HG02610 (cell line): ENCODE data around the gene CFAP410.

ENCODE experiments used
- ATAC-seq: cut with Tn5 transposase; IDR thresholded peaks from one replicate; pipeline ENCODE4 v1.9.1; 2021; ENCODE audit warnings: mild to moderate bottlenecking, moderate library complexity; ENCODE audit not compliant: unreplicated experiment

Gene CFAP410

DNA sequence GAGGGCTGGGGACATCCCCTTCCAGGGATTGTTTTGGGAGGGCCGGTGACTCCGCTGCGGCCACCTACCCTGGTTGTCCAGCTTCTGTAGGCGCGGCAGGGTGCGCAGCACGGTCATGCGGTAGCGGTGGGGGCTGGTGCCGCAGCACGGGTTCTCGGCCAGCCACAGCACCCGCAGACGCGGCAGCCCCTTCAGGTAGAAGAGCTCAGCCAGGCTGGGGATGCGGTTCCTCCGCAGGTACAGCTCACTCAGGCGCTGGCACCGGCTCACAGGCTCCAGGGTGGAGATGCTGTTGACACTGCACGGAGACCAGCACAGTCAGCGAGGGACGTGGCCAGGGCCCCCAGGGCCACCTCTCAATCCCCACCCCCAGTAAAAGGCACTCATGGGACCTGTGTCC, 6.2 kb downstream of the CFAP410 start:
- no peak for ATAC-seq

DNA sequence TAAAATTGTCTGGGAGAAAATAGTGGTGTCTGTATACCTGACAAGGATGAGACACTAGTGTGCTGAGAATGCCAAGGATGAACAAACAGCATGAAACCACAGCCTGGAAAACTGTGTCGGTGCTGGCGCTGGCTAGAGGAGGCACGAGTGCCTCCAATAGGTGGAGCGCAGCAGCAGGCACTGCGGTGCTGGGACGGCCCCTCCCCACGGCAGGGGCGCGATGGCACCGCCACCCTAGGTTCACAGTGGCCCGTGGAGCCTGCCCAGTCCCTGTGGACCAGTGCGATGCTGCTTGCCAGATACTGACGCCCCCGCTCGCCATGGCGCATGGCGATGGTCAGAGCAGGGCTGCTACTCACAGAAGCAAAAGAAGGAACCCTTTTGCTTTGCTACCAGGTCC, 6.8 kb downstream of the CFAP410 start:
- no peak for ATAC-seq

DNA sequence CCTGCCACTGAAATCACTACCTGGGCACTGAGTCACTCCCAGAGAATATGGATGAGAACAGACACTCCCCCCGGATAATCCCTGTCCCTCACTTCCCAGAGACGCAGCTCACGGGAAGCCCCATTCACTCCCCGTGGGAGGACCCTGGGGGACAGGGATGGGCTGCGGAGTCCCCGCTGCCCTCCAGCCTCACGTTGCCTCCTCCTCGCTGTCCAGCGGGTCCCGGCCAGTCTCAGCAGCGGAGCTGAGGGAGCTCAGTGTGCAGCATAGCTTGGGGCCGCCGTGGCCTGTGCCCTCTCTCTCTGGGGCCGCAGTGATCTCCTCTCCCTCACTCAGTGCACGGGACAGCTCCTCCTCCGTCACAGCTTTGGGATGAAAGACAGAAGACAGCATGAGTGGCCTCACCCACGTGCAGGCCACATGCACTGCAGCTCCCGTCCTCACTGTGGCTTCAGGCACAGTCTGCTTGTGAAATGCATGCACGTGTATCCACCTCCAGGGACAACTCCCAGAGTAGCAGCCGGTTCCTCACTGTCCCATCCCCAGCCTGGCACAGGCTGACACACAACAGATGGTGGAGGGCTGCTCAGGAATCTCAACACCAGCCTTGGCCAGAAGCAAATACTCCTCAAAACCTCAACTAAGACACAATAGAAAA, 7.4 kb downstream of the CFAP410 start:
- ATAC-seq: no peak

DNA sequence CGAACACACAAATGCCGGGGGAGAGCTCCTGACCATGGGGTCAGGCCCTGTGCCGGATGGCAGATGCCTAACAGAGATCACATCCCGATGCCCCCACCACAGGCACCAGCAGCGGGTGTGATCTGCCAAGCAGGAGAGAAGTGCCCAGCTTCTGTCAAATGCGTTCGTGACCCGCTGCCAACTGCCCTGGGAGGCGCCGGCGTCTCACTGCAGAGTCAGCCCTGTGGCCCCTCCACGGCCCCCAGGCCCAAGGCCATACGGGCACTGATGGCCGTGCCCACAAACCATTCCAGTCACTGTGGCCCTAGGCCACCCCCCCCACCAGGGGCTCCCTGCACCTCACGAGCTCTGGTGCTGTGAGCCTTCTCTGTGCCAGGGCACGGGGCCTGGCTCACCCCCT, 8.0 kb downstream of the CFAP410 start:
- ATAC-seq: no peak

DNA sequence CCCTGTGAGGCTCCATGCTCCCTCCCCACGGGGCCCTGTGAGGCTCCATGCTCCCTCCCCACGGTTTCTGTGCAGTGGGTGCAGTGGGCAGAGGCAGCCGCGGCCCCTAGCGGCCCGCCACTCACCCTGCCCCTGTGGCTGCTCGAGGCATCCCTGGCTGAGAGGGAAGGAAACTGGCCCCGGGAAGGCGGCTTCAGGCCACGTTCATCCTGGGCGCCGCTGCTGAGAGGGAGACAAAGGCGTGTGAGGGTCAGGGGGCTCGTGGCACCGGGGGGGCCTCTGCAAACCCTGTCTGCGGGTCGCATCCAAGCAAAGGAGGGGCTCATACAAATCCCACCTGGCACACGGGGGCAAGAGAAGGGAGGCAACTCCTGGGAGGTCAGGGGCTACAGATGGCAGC, 8.5 kb downstream of the CFAP410 start:
- no peak for ATAC-seq

DNA sequence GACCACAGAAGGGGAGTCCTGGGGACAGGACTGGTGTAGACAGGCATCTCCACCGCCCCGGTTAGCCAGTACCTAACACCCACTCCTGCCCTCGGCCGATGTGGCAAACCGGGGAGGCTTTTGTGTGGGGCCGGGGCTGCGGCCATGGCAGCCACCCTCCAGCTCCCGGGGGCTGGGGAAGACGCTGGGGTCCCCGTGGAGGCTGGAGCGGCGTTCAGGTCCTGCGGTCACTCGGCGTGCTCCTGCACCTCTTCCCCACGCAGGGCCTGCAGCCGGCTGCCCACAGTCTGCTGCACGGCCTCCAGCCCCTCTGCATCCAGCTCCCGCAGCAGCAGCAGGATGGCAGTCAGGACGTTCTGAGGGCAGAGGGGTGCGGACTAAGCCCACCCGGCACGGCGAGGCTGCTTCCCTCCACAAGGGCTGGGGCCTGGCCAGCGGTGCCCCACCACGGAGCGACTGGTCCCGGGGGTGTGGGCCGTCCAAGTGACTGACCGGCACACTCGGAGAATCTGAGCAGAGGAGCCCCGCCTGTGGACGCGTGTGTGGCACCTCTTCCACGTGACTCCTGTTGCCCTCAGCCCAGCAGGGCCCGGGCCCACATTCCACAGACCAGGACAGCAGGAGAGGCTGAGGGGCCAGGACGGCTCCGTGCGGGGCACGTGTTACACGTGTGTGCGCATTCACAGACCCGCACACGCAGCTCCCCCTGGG, 9.1 kb downstream of the CFAP410 start:
- ATAC-seq: no peak

DNA sequence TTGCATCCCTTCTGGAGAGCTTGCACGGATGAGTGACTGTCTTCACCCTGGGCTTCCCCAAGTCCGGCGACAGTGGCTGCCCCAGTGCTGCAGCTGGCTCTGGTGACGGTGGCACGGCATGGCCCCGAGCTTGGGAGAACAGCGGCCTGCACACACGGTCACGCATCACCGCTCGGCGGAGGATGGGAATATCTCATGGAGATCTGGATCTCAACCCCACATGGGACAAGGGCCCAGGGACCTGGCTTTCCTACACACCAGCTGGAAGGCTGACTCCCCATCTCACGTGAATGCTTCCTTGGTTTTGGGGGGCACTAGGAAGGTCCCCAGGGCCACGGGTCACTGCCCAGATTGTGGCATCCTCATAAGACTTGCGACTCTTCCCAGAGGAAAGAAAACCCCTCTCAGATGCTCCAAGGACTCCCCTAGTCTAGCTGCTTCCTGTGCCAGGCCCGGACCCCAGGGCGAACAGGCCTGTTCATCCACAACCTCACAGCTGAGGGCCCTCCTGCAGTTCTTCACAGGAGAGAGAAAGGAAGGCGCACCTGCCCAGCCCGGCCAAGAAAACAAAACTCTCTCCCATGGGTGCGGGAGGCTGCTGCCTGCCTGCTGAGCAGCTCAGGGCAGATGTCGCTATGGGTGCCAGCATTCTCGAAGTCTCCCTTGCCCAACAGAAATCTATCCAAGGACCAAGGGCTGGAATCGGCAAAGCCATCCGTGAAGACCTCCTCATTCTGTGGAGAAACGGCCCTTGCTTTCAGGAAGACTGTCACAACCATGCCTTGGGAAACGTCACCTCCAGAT, 9.9 kb downstream of the CFAP410 start:
- ATAC-seq: no peak

DNA sequence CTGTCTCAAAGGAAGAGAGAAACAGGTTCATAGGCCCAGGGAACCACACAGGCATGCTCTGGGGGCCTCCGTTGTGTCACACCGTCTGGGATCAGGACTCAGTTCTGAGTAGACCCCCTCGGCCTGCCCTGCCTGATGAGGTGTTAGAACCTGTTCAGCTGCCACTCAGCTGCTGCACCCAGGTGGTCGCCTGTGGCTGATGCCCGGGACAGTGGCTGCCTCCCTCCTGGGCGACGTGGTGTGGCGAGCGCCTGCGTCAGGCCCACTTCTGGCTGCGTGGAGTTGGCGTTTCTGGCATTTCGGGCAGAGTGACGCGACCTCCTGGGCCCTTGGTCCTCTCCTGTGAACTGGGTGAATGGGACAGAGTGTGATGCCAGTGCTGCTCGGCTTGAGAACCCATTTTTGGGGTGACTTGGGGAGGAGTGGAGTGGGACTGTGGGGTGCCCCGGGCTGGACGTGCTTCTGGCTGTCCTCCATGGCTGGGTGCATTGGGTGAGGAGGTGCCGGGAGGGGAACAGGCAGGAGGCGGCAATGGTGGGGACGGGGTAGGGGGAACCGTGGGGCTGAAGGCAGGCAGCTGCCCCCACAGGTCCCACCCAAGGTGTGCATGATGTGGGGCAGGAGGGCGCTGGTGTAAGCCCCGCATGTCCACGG, 10.8 kb downstream of the CFAP410 start:
- no peak for ATAC-seq

DNA sequence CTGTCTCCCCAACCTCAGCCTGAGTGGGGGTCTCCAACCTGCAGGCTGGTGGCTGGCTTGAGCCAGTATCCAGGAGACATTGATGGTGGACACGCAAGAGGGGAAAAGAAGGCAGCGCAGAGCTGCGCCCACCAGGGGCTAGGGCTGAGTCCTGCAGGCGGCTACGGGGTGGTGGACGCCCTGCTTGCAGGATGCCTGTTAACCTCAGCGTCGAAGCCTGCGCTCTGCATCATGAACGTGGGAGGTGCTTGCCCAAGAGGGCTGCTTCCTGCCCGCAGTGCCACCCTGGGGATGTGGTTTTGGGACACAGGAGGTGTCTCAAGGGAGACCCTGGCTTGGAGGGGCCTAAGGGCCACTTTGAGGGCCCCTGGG, 11.6 kb downstream of the CFAP410 start:
- no peak for ATAC-seq

DNA sequence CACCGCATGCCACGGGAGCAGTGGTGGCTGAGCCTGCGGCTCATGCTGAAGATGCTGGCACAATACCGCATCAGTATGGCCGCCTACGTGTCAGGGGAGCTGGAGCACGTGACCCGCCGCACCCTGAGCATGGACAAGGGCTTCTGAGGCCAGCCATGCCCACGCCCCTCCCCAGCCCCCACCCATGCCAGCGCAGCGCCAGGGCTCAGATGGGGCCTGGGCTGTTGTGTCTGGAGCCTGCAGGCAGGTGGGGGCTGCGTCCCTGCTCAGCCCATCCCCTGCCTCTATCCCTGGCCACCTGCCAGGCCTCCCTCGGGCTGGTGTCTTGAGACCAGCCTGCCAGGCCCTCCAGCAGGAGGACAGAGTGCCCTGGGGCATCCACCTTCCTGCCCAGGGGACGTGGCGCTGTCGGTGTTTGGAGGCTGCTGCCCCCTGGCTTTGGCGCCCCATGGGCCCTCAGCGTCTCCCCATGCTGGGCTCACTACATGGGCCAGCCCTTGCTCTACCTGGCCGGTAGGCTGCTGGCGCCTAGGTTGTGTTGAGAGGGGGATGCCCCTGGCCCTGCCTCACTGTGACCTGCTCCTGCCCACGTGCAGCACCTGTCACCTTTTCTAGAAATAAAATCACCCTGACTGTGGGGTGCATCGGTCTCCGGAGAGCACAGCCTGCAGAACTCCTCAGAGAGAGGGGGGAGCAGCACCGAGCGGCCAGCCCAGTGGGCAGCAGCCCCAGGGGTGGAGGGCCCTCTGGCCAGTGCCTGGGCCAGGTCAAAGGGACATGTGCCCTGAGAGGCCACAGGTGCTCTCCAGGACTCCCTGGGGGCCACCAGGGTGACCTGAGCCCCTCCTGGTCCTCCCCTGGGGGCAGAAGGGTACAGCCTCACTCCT, 12.2 kb downstream of the CFAP410 start:
- ATAC-seq: no peak

DNA sequence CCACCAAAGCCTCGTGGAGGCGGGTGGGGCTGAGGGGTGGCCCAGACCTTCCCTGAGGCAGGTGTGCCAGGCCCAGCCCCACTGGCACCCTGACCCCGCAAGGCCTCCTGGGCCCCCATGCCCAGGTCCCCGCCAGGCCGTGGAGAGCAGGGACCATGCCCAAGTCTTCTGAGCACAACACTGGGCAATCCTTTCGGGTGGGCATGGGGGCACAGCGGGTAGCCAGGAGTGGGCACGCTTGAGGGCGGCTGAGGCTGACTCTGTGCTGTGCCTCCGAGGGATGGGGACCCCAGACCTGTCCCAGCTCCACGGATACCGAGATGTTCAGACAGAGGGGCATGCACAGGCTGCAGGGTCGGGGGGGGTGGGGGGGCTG, 12.9 kb downstream of the CFAP410 start:
- ATAC-seq: no peak

DNA sequence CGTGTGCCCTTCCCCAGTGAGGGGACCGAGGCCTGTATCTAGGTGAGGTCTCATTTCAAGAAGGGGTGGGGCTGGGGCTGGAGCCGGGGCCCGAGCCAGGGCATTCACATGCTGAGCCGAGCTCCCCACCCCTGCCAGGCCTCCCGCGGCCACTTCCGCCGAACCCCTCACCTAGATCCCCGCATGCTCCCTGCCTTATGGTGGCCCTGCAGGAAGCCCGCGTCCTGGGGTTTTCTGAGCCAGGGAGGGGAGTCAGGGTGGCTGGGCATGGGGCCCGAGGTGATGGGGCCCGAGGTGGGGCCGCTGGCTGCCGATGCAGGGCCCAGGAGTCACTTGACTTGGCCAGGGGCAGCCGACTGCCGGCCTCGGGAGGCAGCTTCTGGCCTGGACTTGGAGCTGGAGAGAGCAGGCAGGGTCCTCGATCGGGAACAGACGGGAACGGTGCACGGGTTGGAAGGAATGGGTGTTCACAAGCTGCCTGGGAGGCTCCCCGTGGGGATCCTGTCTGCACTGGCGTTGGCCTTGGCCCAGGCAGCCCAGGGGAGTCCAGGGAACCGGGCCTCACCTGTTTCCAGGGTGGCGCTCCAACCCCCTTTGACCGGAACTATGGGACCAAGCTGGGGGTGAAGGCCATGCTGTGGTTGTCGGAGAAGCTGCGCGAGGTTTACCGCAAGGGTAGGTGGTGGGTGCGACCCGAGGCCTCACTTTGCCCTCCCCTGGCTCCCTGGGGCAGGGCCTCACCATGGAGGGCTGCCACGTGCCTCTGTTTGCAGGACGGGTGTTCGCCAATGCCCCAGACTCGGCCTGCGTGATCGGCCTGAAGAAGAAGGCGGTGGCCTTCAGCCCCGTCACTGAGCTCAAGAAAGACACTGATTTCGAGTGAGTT, 13.6 kb downstream of the CFAP410 start:
- ATAC-seq: no peak

DNA sequence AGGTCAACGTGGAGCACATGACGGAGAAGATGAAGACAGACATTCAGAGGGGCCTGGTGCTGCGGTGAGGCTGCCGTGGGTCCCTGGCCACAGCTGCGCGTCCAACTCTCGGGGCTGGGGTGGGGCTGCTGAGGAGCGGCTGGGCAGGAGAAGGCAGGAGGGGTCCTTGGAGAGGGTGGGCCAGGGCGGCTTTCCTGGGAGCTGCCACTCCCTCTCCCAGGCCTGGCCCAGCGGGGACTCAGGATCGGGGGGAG, 14.4 kb downstream of the CFAP410 start:
- no peak for ATAC-seq

DNA sequence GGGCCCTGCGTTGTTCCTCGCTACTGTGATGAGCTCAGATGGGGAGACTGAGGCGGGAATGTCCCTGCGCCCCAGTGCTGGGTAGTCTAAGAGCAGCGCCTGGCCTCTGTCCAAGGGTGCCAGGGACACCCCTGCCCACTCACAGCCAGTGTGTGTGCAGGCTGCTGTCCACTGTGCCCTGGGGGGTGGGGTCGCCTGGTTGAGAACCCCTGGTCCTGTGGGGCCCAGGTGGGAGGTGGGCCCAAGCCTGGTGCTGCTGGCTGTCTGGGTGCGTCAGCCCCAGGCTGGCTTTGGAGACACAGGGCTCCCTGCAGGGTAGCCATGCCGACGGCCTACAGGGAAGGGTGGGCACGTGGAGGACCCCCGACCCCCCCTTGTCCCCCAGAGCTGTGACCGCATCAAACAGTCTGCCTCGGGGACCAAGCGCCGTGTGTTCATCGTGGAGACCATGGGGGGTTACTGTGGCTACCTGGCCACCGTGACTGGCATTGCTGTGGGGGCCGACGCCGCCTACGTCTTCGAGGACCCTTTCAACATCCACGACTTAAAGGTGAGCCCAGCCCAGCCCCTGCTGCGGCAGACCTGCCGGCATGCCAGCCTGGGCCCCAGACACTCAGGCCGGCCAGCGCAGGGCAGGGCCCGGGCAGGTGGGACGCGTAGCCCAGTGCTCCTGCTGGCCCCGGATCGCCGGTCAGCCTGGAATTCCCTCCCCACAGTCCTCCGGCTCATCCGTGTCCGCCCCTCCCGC, 14.9 kb downstream of the CFAP410 start:
- no peak for ATAC-seq

DNA sequence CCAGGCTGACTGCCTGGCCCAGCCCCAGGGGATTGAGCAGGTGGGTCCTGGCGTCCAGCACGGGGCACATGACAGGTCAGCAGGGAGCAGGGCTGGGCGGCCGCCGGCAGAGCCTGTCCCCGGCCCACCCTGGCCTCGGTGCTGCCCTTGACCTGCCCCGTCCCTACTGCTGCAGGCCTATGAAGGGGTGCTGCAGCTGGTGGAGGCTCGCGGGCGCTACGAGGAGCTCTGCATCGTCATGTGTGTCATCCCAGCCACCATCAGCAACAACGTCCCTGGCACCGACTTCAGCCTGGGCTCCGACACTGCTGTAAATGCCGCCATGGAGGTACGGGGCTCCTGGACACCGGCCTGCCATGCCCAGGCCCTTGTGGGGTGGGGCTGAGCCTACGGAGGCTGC, 15.6 kb downstream of the CFAP410 start:
- ATAC-seq: no peak

DNA sequence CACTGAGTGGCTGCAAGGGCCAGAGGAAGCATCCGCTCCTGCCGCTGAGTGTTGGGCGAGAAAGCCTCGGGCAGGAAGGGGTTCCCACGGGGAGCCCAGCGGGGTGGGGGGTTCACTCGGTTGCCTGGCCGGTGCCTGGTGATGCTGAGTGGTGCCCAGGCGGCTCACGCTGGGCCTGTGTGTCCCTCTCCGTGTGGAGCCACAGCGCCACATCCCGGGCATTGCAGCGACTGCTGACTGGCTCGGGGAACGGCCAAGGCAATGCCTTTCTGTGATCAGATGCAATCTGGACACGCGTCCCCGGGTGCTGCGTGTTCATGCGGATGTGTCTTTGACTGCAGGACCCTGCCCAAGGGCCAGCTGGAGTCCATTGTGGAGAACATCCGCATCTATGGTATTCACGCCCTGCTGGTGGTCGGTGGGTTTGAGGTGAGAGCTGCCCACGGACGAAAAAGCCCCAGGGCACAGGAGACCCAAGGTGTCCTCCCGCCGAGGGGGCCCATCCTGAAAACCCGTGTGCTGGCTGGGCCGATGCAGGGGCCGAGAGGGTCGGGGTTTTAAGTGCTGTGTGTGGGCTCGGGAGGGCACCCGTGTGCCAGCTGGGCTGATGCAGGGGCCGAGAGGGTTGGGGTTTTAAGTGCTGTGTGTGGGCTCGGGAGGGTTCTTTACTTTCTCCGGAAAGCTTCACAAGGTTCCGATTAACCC, 16.4 kb downstream of the CFAP410 start:
- no peak for ATAC-seq

DNA sequence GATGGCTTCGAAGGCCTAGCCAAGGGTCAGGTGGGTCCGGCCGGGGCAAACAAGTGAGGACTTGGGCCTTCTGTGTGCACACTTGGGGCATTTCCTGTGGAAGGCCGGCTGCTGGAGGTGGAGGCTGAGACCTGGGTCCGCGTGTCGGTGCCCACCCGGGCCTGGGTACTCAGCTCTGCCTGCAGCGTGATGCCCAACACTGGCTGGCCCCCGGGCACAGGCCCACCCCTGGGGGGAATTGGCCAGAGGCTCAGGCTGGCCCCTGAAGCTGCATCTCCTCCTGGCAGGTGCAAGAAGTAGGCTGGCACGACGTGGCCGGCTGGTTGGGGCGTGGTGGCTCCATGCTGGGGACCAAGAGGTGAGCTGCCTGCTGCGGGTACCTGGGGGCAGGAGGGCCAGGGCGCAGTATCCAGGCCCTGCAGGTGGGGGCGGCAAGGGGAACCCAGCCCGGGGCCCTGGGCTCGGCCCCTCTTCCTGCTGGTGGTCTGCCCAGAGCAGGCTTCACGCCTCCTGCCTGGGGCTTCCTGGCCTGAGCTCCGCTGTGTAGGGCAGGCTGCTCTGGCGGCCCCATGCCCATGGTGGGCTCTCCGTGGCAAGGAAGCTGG, 17.2 kb downstream of the CFAP410 start:
- no peak for ATAC-seq

DNA sequence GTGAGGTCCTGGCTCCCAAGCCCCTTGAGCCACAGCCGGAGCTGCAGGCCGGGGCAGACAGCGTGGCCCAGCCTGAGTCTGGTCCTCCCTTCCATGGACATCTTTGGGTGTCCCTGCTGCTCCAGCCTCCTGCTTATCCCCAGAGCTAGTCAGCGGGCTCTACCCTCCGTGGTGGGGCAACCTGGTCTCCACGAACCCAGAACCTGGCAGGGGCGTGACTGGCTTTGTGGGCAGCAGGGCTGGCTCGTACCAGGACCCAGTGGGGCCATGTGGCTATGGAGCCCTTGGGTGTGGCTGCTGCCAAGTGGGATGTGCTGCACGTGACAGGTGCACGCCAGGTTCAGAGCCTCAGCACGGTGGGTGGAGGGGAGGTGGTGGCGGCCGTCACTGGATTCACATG, 18.3 kb downstream of the CFAP410 start:
- ATAC-seq: no peak
